GM21526 (cell line): ENCODE measurements around the gene CASP8.
"Not testable (repeated sequence)": the region's sequence is repeated elsewhere in the genome, so short reads cannot be mapped to it uniquely, and the experiment has no call there.

Experiments used
- ATAC-seq: cut with Tn5 transposase; IDR thresholded peaks from one replicate; pipeline ENCODE4 v1.9.1; 2021; ENCODE audit warnings: moderate library complexity; ENCODE audit not compliant: unreplicated experiment, low FRiP score

The CASP8 gene

GRCh38 chr2:201266629-201267028 lies 6.3 kb downstream of the CASP8 start:
- ATAC-seq = no peak

GRCh38 chr2:201267278-201268030 lies 7.1 kb downstream of the CASP8 start:
- no peak for ATAC-seq

GRCh38 chr2:201269764-201270163 lies 9.4 kb downstream of the CASP8 start:
- no peak for ATAC-seq

- no peak for ATAC-seq
Measured at GRCh38 chr2:201270293-201271001, 10.1 kb downstream of the CASP8 start.

- ATAC-seq = no peak
Measured at GRCh38 chr2:201271917-201272316, 11.6 kb downstream of the CASP8 start.

GRCh38 chr2:201273330-201273983 lies 13.1 kb downstream of the CASP8 start:
- ATAC-seq = no peak

DNA sequence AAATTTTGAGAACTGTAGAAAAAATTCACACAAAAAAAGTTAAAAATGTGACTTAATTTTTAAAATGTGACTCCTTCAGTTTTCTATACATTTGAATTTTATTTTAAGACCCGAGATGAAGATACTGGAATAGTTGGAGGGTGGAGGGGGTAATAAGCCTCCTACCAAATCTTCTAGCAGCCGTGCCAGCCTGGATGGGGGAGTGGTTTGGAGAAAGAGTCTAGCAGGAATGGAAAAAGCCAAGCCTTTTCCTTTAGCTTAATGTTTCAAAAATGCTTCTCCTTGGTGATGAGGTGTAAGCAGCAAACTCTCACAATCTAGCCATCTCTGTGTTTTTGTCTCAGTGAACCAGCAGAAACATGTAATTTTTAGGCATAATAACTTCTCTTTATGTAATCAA lies 14.7 kb downstream of the CASP8 start:
- ATAC-seq = no peak

GRCh38 chr2:201275990-201276389 lies 15.7 kb downstream of the CASP8 start:
- ATAC-seq = no peak

DNA sequence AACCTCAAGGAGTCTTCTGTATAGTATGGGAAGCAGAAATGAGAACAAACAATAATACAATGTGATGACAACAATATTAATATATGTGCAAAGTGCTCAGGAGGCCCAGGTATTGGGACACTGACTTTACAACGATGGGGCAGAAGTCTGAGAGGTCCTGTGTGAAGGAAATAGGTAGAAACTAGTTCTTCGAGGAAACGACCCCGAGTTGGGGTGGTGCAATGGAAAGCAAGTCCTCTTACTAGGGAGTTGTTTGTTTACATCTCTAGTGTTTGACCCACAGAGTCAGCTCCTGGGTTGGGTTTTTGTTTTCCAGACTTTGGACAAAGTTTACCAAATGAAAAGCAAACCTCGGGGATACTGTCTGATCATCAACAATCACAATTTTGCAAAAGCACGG lies 16.2 kb downstream of the CASP8 start:
- ATAC-seq = no peak

- no peak for ATAC-seq
Measured at GRCh38 chr2:201279079-201279478, 18.7 kb downstream of the CASP8 start.

DNA sequence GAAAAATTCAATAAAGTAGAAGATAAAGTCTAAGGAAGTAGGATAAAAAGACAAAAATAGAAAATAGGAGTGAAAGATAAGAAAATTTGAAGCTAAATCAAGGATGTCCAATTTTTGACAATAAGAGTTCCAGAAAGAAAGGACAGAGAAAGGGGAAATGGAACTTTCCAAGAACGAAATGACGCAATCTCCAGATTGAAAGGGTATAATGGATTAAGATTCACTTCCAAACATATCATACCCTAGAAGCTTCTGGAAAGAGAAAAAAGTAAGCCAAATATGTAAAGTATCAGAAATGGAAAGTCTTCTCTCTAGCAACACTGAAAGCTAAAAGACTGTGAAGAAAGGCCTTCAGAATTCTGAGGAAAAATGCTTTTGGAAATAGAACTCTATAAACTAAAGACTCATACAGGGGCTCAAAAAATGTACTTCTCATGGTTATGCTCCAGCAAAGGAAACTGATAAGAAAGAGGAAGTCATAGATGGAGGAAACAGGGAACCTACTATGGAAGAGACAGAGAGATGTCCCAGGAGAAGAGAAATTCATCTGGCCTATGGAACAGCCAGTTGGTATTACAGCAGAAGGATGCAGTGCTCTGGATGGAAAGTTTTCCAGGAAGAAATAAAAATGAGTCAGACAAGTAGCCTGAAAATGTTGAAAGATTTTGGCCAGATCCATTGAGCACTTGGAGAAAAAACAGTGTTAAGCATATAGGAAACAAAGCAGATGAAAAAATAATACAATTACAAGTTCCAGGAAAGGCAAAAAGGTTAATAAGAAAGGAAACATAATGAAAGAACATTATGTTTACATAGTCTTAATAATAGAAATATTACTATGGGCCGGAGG lies 20.1 kb downstream of the CASP8 start:
- ATAC-seq = no peak

GRCh38 chr2:201285499-201285898 lies 25.2 kb downstream of the CASP8 start:
- ATAC-seq = no peak

- ATAC-seq = not testable (repeated sequence)
Measured at GRCh38 chr2:201290457-201291148, 30.3 kb downstream of the CASP8 start.

DNA sequence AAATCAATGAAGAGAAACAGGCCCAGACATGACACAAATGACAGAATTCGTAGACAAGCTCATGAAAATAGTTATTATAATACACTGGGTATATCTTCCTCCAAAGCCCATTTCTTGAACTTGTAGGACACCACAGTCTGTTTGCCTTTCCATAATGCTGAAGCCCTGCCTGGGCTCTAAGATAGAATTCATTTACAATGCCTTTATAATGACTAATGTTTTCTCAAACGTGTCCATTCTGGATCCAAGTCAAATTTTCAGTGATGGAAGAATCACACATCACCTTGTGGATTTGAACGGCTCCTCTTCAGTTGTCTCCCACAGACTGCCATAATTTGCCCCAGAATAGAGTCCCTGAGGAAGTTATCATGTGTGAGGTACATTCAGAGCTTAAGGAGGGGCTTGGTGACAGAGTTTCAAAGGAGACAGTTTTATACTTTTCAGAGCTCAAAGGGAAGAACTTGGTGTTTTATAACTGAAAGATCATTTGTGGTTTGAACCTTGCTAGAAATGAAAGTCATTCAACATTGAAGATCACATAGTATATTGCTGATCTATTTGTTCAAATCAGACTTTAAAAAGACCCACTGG lies 38.2 kb downstream of the CASP8 start:
- ATAC-seq = no peak

- ATAC-seq = not testable (repeated sequence)
Measured at GRCh38 chr2:201299929-201300328, 39.6 kb downstream of the CASP8 start.

DNA sequence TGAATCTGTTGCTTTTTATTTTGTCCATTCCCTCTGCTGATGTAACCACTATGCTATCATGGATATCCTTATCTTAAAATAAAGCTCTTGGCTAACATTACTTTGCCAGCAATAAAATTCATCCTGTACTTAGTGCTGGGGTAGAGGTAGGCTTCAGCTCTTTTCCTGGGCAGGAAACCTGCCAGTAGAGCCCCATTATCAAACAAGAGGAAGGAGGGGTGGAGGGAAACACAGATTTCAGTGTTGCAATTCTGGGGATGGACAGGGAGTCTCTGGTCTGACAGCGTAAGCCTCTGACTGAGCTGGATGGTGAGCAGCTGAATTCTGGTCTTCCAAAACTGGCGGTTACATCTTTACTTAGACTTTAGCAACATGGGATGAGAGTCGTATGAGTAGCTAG lies 47.5 kb downstream of the CASP8 start:
- ATAC-seq = no peak

GRCh38 chr2:201308914-201309313 lies 48.6 kb downstream of the CASP8 start:
- no peak for ATAC-seq

GRCh38 chr2:201313362-201313761 lies 53.0 kb downstream of the CASP8 start:
- ATAC-seq = no peak

- no peak for ATAC-seq
Measured at GRCh38 chr2:201319511-201319910, 59.2 kb downstream of the CASP8 start.

DNA sequence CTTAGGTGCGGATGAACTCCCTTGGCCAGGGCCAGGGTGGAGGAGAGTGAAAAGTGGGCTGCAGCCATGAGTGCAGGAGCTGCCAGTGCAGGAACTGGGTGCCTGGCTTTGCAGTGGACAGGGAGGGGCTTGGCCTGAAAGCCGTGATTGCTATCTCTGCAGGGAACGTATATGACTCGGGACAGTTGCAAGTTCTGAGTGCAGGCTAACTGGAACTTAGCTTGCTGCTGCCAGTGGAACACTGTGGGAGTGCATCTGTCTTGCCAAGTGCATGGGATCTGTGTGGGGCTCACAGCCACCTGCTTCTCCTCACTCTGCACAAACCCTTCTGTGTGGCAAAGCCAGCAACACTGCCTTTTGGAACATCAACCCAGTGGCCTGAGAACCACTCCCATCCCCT lies 59.9 kb downstream of the CASP8 start:
- ATAC-seq = no peak
